ENCODE data around the gene SDHB. TPM values are rescaled to one million over a fixed set of nuclear protein-coding genes. Genes with fewer than 3 reads are reported as not detected.

The SDHB gene
- total and polyA plus RNA-seq, 2 of the 13 experiments (the other 11 are each of a cell fraction or from before 2014, with no cell fraction given) = 136 to 142 TPM

DNA sequence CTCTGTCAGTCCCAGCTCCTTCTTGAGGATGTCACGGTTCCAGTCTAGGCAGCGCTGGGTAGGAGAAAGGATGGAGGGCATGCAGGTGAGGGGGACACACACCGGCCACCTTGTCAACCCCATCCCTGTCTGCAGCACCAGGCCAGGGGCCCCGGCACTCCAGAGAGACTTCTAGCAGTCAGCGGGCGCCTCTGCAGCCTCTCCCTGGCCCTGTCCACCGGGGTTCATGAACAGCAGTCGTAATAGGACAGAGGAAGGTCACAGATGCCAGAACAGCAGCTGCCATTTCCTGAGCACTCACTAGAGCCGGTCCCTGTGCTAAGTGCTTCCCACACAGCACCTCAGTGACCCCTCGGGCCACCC is 16.3 kb upstream of the SDHB start:
- Histone ChIP-seq H4K20me1 (ENCODE audit: insufficient read depth, low read length) (no peaks in the 10 kb centered on the region), H3K4me2 (ENCODE audit: low read depth, low read length) (no peak overlapping the region), H3K79me2 (ENCODE audit: insufficient read depth, low read length) (no peaks in the 10 kb centered on the region), H3K4me3 (replicated peaks in 1 of 3; ENCODE audit: insufficient read depth in 1 of 3, low read depth in 2 of 3, low read length in 3 of 3) (no peak overlapping the region), H3K9me3 (ENCODE audit: low read length) (no peaks in the 10 kb centered on the region), H2AFZ (ENCODE audit: low read length) (no peak overlapping the region), H3K9ac (ENCODE audit: insufficient read depth, low read depth, low read length) (no peak overlapping the region), H3K27ac (ENCODE audit: extremely low read length, insufficient read depth, low read length) (no peak overlapping the region), H3K27me3 (ENCODE audit: control insufficient read depth in 1 of 2, insufficient read depth in 2 of 2, low read length in 2 of 2) (no peaks in the 10 kb centered on the region; a peak in 2 of 5 replicates), H3K36me3 (replicated peaks in 1 of 2; ENCODE audit: control insufficient read depth in 1 of 2, insufficient read depth in 2 of 2, low read length in 2 of 2) (no peaks in the 10 kb centered on the region), H3K4me1 (ENCODE audit: insufficient read depth, low read length) (no peaks in the 10 kb centered on the region)
- in situ Hi-C loops (cut with HindIII; ENCODE audit: extremely low pct_ligation_motif_present, low pct_unique_long_range_greater_than_20kb) (no loop called here), intact Hi-C loops (cut with micrococcal nuclease; ENCODE audit: unreplicated experiment) (no loop called here)
- ChIA-PET CTCF (ENCODE audit: low intra/inter-chr PET ratio, low total read pairs) (no interaction called here), POLR2A (no interaction called here)
- no peak for ATAC-seq
- no peak for TF ChIP-seq ZNF790 (CRISPR knock-in tag; IDR thresholded peaks at IDR 0.05; ENCODE audit: borderline replicate concordance)
- no peak for TF ChIP-seq DMAP1 (CRISPR knock-in tag; IDR thresholded peaks at IDR 0.05)
- no peak for TF ChIP-seq ZNF224 (CRISPR knock-in tag; IDR thresholded peaks at IDR 0.05)
- TF ChIP-seq SUZ12 (IDR thresholded peaks at IDR 0.05; ENCODE audit: low read depth, low read length) = no peak
- TF ChIP-seq SNAPC2 (CRISPR knock-in tag; IDR thresholded peaks at IDR 0.05) = no peak
- no peak for TF ChIP-seq DNMT3B (CRISPR knock-in tag; conservative IDR thresholded peaks at IDR 0.05)
- no peak for TF ChIP-seq SAP130 (CRISPR knock-in tag; IDR thresholded peaks at IDR 0.05; ENCODE audit: low read depth)
- TF ChIP-seq SRSF1 (optimal IDR thresholded peaks at IDR 0.05; ENCODE audit: low read depth, low read length) = no peak
- no peak for TF ChIP-seq PRPF4 (IDR thresholded peaks at IDR 0.05; ENCODE audit: low read depth, low read length, poor library complexity, severe bottlenecking)
- TF ChIP-seq ZNF773 (CRISPR knock-in tag; IDR thresholded peaks at IDR 0.05; ENCODE audit: borderline replicate concordance) = no peak
- no peak for TF ChIP-seq ZNF33A (CRISPR knock-in tag; IDR thresholded peaks at IDR 0.05; ENCODE audit: borderline replicate concordance)
- TF ChIP-seq CAMTA2 (CRISPR knock-in tag; IDR thresholded peaks at IDR 0.05; ENCODE audit: borderline replicate concordance) = no peak
- TF ChIP-seq ZSCAN29 (CRISPR knock-in tag; conservative IDR thresholded peaks at IDR 0.05) = no peak
- TF ChIP-seq ZNF30 (CRISPR knock-in tag; IDR thresholded peaks at IDR 0.05) = no peak
- no peak for TF ChIP-seq GTF2F1 (IDR thresholded peaks at IDR 0.05; ENCODE audit: low read length)
- no peak for TF ChIP-seq ZNF550 (CRISPR knock-in tag; IDR thresholded peaks at IDR 0.05; ENCODE audit: borderline replicate concordance)
- no peak for DNase-seq (ENCODE audit: low spot score)
- WGBS (ENCODE audit: low lambda C conversion rate) = 27% methylated on average over 4 of the region's 10 CpGs
- no TSS peak for BruUV-seq (replicated peaks)
- FAIRE-seq = no peak

All from HepG2 (cell line).